Testis (tissue), 3 donors: ENCODE data around the gene ANKRD13D. TPM values are rescaled to one million over a fixed set of nuclear protein-coding genes. Genes with fewer than 3 reads are reported as not detected.

Experiments used
- DNase-seq: peaks from one replicate; pipeline ENCODE4 v3.0.0-alpha.2; 2019
- H3K27ac ChIP-seq, 2 donors: fragments of 200-600 bp; sonication (generic); one replicate each; pipeline ENCODE4 v1.5.1; 2019
- H3K27me3 ChIP-seq: fragments of 200-600 bp; sonication (generic); one replicate; pipeline ENCODE4 v1.5.1; 2019
- H3K36me3 ChIP-seq: fragments of 200-600 bp; sonication (generic); one replicate; pipeline ENCODE4 v1.5.1; 2017; ENCODE audit warnings: low read depth; ENCODE audit errors: missing control alignments
- H3K4me1 ChIP-seq: fragments of 200-600 bp; sonication (generic); one replicate; pipeline ENCODE4 v1.5.1; 2019
- H3K4me3 ChIP-seq, 2 donors: fragments of 200-600 bp; sonication (generic); one replicate each; pipeline ENCODE4 v1.5.1; 2017 to 2019
- H3K9me3 ChIP-seq: fragments of 200-600 bp; sonication (generic); one replicate; pipeline ENCODE4 v1.5.1; 2017
- POLR2A ChIP-seq: fragments of 450-650 bp; IDR thresholded peaks from one replicate; pipeline ENCODE4 v1.6.1; 2017; ENCODE audit warnings: antibody characterized with exemption, mild to moderate bottlenecking, moderate library complexity
- WGBS, 2 donors: methylation state at CpG; one replicate each; pipeline ENCODE4 v1.1.5; 2018; 5-methylcytosine and 5-hydroxymethylcytosine counted together
- intact Hi-C: fragments of 100-400 bp; cut with DNase I; formaldehyde crosslinking; loops from one replicate; pipeline ENCODE4 v1.15.1; 2023; ENCODE audit warnings: low total_unique reads
- polyA plus RNA-seq: library from polyadenylated mRNA; stranded (reverse); fragments of 350-450 nt; fragmentation: Illumina TruSeq; extraction: RNeasy Lipid Tissue Mini Kit (QIAGEN cat#74804); gene quantifications from one replicate; pipeline ENCODE4 v1.2.3, GENCODE V29; 2014; ENCODE audit warnings: low read depth, low replicate concordance; ENCODE audit not compliant: insufficient read depth
- total RNA-seq, 2 donors: library from RNA; depleted of rRNA; stranded (reverse); fragments of >200 nt; gene quantifications; one replicate each; pipeline ENCODE4 v1.2.3, GENCODE V29; 2016
- TF ChIP-seq, protein P1 (sequence below), 3 experiments: fragments of 450-650 bp in 2 of 3; fragments of 200-600 bp in 1 of 3; sonication (generic) in 1 of 3; IDR thresholded peaks; one replicate each; pipeline ENCODE4 v1.5.1; 2016 to 2019; ENCODE audit warnings: antibody characterized with exemption in 3 of 3, mild to moderate bottlenecking in 2 of 3, moderate library complexity in 1 of 3

ANKRD13D gene
- total and polyA plus RNA-seq, 3 donors from 2014 or later: 32.8 to 73.3 (median 66.2) TPM

DNA sequence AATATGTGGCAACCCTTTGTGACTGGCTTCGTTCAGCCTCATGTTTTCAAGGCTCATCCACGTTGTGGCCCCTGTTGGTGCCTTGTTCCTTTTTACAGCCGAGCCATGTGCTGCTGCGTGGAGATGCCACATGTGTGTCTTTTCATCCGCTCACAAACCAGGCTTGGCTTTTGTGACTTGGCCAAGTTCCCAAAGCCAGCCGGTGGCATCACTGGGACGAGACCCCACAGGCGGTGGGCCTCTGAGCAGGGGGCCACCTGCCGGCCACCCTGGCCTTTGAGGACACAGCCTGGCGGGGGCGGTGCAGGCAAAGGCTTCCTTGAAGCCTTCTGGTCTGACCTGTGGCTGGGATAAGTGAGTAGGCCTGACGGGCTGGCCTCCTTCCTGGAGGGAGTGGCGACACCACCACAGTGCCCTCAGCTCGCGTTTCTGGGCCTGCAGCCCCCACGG lies 12.3 kb upstream of the ANKRD13D start:
- H3K4me1 ChIP-seq: peaks cover 65% of the 10 kb centered on the region

DNA sequence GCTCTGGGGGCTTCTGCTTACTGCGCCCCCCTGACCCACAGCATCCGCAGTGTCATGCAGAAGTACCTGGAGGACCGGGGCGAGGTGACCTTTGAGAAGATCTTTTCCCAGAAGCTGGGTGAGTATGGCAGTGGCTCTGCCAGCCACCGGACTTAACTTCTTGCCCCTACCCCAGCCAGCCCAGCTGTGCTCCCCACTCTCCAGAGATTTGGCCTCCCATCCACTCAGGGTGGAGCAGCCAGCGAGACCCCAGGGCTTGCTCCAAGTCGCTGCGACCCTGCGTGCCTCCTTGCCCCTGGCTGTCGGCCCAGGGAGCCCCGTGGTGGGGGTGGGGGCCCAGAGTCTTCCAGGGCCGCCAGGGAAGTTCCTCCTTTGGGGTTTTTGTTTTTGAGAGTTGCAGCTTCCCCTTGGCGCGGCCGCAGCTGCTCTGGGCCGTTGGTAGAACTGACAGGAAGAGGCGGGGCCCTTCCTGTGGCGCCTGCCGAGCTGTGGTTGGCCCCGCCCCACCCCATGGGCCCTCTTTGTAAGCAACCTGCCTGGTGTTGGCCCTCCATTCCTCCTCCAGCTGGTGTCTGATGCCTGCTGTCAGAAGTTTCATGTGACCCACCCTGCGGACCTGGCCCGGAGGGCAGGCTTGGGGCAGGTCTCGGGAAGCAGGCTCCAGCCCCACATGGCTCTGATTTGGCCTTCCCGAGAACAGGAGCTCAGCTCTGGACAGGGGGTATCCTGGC lies 11.7 kb upstream of the ANKRD13D start:
- Histone ChIP-seq H3K9me3 (no peaks in the 10 kb centered on the region), H3K4me1 (peaks cover 59% of the 10 kb centered on the region), H3K27me3 (no peaks in the 10 kb centered on the region), H3K4me3 (no peak overlapping the region), H3K36me3 (no peaks in the 10 kb centered on the region), H3K27ac (peak overlapping the region; percentile 40 to 74)
- WGBS, 2 donors: 42 to 60% methylated on average over 14 to 24 of the region's 24 CpGs
- intact Hi-C loops: no loop called here
- DNase-seq: peak; percentile 85
- TF ChIP-seq, protein P1, sequence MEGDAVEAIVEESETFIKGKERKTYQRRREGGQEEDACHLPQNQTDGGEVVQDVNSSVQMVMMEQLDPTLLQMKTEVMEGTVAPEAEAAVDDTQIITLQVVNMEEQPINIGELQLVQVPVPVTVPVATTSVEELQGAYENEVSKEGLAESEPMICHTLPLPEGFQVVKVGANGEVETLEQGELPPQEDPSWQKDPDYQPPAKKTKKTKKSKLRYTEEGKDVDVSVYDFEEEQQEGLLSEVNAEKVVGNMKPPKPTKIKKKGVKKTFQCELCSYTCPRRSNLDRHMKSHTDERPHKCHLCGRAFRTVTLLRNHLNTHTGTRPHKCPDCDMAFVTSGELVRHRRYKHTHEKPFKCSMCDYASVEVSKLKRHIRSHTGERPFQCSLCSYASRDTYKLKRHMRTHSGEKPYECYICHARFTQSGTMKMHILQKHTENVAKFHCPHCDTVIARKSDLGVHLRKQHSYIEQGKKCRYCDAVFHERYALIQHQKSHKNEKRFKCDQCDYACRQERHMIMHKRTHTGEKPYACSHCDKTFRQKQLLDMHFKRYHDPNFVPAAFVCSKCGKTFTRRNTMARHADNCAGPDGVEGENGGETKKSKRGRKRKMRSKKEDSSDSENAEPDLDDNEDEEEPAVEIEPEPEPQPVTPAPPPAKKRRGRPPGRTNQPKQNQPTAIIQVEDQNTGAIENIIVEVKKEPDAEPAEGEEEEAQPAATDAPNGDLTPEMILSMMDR (IDR thresholded peaks at IDR 0.05): no peak
- no peak for TF ChIP-seq POLR2A

More for the DNA sequence above, 12.3 kb upstream of the ANKRD13D start:
- DNase-seq: no peak
- TF ChIP-seq, protein P1 (IDR thresholded peaks at IDR 0.05): no peak
- no peak for TF ChIP-seq POLR2A
- Histone ChIP-seq H3K9me3 (no peaks in the 10 kb centered on the region), H3K27me3 (no peaks in the 10 kb centered on the region), H3K4me3 (no peak overlapping the region), H3K36me3 (no peaks in the 10 kb centered on the region), H3K27ac (peak overlapping the region; percentile 40 to 74)
- intact Hi-C loops: no loop called here
- WGBS, 2 donors: 64 to 78% methylated on average over 12 to 16 of the region's 16 CpGs

DNA sequence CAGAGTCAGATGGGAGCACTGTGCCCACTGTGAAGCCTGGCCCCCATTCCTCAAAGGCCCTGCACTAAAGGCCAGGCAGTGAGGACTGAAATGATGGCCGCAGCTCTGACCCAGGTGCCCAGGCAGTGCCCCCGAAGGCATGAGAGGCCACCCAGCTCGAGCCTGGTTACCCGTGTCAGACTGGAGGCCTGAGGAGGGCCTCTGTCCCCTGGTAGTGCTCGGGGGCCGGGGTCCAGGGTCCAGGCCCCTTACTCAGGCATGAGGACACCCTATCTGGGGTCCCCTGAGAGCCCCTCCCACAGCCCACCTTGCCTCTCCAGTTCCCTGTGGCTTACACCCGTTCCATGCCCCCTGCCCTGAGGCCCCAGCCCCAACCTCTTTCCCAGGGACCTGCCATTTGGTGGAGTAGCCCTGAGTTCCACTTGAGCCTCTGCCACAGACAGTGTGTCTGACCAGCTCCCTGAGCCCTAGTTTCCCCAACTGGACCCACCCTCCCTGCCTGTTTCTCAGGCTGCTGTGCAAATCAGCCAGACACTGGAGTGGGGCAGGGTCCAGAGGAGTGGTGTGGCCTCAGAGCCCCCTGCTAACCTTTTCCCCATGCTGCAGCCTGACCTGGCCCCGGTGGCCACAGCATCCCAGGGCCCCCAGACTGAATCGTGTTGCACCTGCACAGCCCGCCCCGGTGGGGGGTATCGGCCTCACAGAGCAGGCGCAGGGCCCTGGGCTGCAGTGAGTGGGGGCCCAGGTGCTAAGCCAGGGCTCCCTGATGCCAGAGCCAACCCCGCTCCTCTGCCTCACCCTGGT lies 10.8 kb upstream of the ANKRD13D start:
- Histone ChIP-seq H3K36me3 (no peaks in the 10 kb centered on the region), H3K27ac (peak overlapping the region; percentile 20 to 74), H3K9me3 (no peaks in the 10 kb centered on the region), H3K27me3 (no peaks in the 10 kb centered on the region), H3K4me1 (peaks cover 49% of the 10 kb centered on the region), H3K4me3 (no peak overlapping the region)
- DNase-seq: no peak
- TF ChIP-seq, protein P1 (IDR thresholded peaks at IDR 0.05): no peak
- no peak for TF ChIP-seq POLR2A
- 88 to 90% methylated on average over 2 to 14 of the region's 14 CpGs for whole genome bisulfite sequencing, 2 donors
- intact Hi-C loops: no loop called here

DNA sequence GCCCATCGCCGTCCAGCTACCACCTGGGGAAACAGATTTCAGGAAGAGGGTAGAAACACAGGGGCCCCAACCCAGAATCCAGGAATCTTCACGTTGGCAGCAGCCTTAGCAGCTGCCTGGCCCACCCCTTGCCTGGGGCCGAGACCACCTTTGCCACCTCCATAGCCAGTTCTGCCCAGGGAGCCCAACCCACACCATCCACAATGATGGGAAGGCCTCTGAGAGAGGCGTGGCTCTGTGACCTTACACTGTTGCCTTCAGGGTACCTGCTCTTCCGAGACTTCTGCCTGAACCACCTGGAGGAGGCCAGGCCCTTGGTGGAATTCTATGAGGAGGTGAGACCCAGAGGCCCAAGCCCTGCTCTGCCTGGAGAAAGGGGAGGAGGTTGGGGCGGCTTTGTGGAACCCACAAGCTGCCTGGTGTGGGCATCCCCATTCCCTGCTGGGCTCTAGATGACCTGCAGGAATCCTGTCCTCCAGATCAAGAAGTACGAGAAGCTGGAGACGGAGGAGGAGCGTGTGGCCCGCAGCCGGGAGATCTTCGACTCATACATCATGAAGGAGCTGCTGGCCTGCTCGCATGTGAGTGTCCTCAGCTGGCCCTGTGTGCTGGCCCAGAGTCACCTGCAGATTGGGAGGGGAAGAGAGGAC lies 10.0 kb upstream of the ANKRD13D start:
- TF ChIP-seq POLR2A: no peak
- TF ChIP-seq, protein P1 (IDR thresholded peaks at IDR 0.05): no peak
- no peaks in the 10 kb centered on the region for H3K9me3 ChIP-seq
- intact Hi-C loops: no loop called here
- H3K4me3 ChIP-seq: no peak overlapping the region
- DNase-seq: no peak
- no peaks in the 10 kb centered on the region for H3K36me3 ChIP-seq
- WGBS, 2 donors: 89 to 94% methylated on average over 7 to 14 of the region's 14 CpGs
- peaks cover 42% of the 10 kb centered on the region for H3K4me1 ChIP-seq
- no peak overlapping the region for H3K27ac ChIP-seq
- no peaks in the 10 kb centered on the region for H3K27me3 ChIP-seq
